Erythroblast (primary cell): ENCODE results near the gene MRPL54.
"Not testable (repeated sequence)": the region's sequence is repeated elsewhere in the genome, so short reads cannot be mapped to it uniquely, and the experiment has no call there.

Experiments
- DNase-seq, 2 experiments: peaks; one replicate each; lab custom pipeline; 2025; lab: John Stamatoyannopoulos, UW
- GATA1 ChIP-seq: IDR thresholded peaks from 2 replicates; pipeline ENCODE4 v1.6.1; 2011; ENCODE audit warnings: low read depth, mild to moderate bottlenecking, control low read depth, low read length, moderate library complexity
- POLR2A ChIP-seq: IDR thresholded peaks from 2 replicates; pipeline ENCODE4 v1.6.1; 2011; ENCODE audit warnings: mild to moderate bottlenecking, low read length

The MRPL54 gene

GRCh38 chr19:3809881-3810707, 47.6 kb downstream of the MRPL54 start:
- no peak for TF ChIP-seq GATA1
- no peak for TF ChIP-seq POLR2A
- no peak for DNase-seq

DNA sequence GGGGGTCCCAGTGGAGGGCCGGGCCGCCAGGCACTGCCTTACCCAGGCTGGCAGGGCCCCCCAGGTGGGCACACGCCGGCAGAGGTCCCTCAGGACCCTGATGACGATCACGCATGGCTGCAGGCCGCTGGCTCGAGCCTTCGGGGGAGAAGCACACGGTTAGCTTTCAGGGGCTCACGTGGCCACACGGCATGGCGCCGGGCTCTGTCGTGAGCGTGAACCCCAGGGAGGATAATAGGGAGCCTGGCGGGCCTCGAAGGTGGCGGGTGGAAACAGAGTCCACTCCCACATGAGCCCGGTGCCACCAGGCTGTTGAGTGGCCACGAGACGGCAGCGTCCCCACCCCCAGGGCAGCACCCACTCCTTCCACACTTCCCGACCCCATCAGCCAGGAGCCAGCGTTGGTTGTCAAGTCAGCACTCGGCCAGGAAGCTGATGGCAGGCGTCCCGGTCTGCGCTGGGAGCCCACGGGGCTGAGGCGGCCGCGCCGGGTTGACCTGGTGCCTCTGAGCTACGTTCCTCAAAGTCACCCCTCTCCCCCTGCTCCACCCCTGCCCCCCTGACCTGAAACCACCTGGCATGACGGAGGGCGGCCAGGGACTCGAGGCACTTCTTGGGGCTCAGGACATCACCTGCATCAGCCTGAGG, 48.4 kb downstream of the MRPL54 start:
- TF ChIP-seq POLR2A: no peak
- no peak for DNase-seq

GRCh38 chr19:3813473-3814392, 51.3 kb downstream of the MRPL54 start:
- DNase-seq: no peak
- TF ChIP-seq POLR2A: no peak
- no peak for TF ChIP-seq GATA1

DNA sequence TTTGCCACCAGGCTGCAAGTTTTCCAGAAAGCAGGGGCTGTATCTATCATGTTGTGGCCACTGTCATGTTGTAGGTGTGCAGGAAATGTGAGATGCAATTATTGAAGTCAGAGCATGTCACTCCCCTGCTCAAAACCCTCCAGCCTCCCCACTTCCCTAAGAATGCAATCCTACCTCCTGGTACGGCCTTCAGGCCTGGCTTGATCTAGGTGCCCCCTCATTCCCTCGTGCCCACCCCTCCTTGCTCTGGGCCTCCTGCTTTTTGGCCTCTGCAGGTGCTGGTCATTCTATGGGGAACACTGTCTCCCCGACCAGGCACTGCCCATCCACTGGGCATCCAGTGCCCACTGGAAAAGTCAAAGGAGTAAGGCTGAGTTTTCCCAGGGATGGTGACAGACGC, 52.2 kb downstream of the MRPL54 start:
- TF ChIP-seq GATA1 (no peak), POLR2A (no peak)
- DNase-seq: no peak

- not testable (repeated sequence) for DNase-seq
Observed at GRCh38 chr19:3816148-3816547, 53.7 kb downstream of the MRPL54 start.

DNA sequence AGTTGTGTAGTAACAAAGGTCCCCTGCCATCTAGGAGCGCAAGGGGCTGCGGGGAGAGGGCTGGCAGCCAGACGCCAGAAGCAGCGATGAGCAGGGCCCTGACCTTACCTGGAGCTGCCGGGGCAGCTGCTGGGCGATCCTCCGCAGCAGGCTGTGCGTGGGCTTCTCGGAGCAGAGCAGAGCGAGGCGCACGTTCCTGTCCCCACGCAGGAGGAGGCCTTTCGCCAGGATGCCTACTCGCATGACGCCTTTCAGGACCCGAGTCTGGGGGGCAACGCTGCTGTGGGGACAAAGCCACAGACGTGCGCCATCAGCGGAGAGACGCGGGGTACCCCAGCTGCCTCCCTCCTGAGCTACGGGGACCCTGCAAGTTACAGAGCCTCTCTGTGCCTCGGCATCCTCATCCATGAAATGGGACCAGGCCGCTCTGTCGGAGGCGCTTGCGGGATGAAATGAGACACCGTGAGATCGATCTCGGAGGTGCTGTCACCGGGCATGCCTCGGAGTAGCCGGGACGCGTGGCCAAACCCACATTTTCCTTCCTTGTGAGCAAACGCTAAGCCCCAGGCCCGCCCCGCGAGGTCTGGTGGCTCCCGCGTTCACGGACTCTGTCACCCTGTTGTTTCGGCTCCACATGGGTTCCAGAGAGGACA, 54.2 kb downstream of the MRPL54 start:
- TF ChIP-seq GATA1 (no peak), POLR2A (no peak)
- DNase-seq: no peak
